HEK293 (cell line): ENCODE measurements around the gene RPS15.

ENCODE experiments used
- CTCF ChIA-PET: fragments of 350-600 bp; formaldehyde crosslinking; extraction: SDS; loops from one replicate; lab custom pipeline; 2021; ENCODE audit warnings: antibody characterized with exemption; lab: Yijun Ruan, JAX
- POLR2A ChIA-PET: fragments of 300-600 bp; formaldehyde crosslinking; extraction: SDS; loops from one replicate; lab custom pipeline; 2020; ENCODE audit warnings: antibody characterized with exemption, inconsistent platforms; lab: Yijun Ruan, JAX
- H3K27ac ChIP-seq: fragments of 200-500 bp; sonication (Bioruptor generic); 2 replicates; pipeline ENCODE4 v1.5.1; 2014; ENCODE audit warnings: low read depth, low read length, control low read depth, inconsistent platforms; ENCODE audit errors: extremely low read depth
- H3K36me3 ChIP-seq, 2 experiments: fragments of 200-500 bp in 1 of 2; sonication (Bioruptor generic) in 1 of 2; 1 replicate in 1 of 2; 2 replicates in 1 of 2; pipeline ENCODE4 v1.5.1; 2014 to 2017; ENCODE audit warnings: inconsistent platforms in 2 of 2, low read length in 2 of 2; ENCODE audit not compliant: control insufficient read depth in 2 of 2, insufficient read depth in 1 of 2
- H3K4me1 ChIP-seq: fragments of 200-500 bp; sonication (Bioruptor generic); 2 replicates; pipeline ENCODE4 v1.5.1; 2014; ENCODE audit warnings: mild to moderate bottlenecking, low read length, inconsistent platforms; ENCODE audit not compliant: control insufficient read depth, insufficient read depth
- H3K4me3 ChIP-seq: 2 replicates; pipeline ENCODE4 v1.5.1; 2011; ENCODE audit warnings: low read depth, mild to moderate bottlenecking, control low read depth, low read length, moderate library complexity
- H3K9me3 ChIP-seq: fragments of 200-500 bp; sonication (Bioruptor generic); 2 replicates; pipeline ENCODE4 v1.5.1; 2014; ENCODE audit warnings: low read depth, low read length, inconsistent platforms; ENCODE audit not compliant: control insufficient read depth, insufficient read depth
- GLI2 ChIP-seq: fragments of 450-650 bp; formaldehyde crosslinking; IDR thresholded peaks from 2 replicates; pipeline ENCODE4; 2017; ENCODE audit warnings: missing biosample characterization, missing genetic modification characterization, low read depth, borderline replicate concordance
- GLI4 ChIP-seq: fragments of 450-650 bp; formaldehyde crosslinking; IDR thresholded peaks from 2 replicates; pipeline ENCODE4 v1.5.1; 2016; ENCODE audit warnings: missing biosample characterization, missing genetic modification characterization
- HIC1 ChIP-seq: fragments of 450-650 bp; formaldehyde crosslinking; IDR thresholded peaks from 2 replicates; pipeline ENCODE4 v1.5.1; 2016; ENCODE audit warnings: missing biosample characterization, missing genetic modification characterization
- KLF8 ChIP-seq: fragments of 450-650 bp; formaldehyde crosslinking; IDR thresholded peaks from 2 replicates; pipeline ENCODE4 v1.5.1; 2016; ENCODE audit warnings: missing biosample characterization, missing genetic modification characterization
- SCRT1 ChIP-seq: fragments of 450-650 bp; formaldehyde crosslinking; IDR thresholded peaks from 2 replicates; pipeline ENCODE4 v1.5.1; 2016; ENCODE audit warnings: missing biosample characterization, missing genetic modification characterization, borderline replicate concordance
- SP2 ChIP-seq: fragments of 450-650 bp; formaldehyde crosslinking; IDR thresholded peaks from 2 replicates; pipeline ENCODE4 v1.5.1; 2016; ENCODE audit warnings: missing biosample characterization, missing genetic modification characterization
- TSHZ1 ChIP-seq: fragments of 450-650 bp; formaldehyde crosslinking; IDR thresholded peaks from 2 replicates; pipeline ENCODE4 v1.5.1; 2016; ENCODE audit warnings: missing biosample characterization, missing genetic modification characterization, borderline replicate concordance
- ZNF114 ChIP-seq: fragments of 450-650 bp; formaldehyde crosslinking; IDR thresholded peaks from 2 replicates; pipeline ENCODE4 v1.5.0; 2017; ENCODE audit warnings: missing biosample characterization, missing genetic modification characterization
- ZNF121 ChIP-seq: fragments of 450-650 bp; formaldehyde crosslinking; IDR thresholded peaks from 2 replicates; pipeline ENCODE4 v1.5.1; 2016; ENCODE audit warnings: missing biosample characterization, missing genetic modification characterization
- ZNF146 ChIP-seq: fragments of 450-650 bp; formaldehyde crosslinking; IDR thresholded peaks from 2 replicates; pipeline ENCODE4 v1.5.1; 2016; ENCODE audit warnings: missing biosample characterization, missing genetic modification characterization
- ZNF2 ChIP-seq: fragments of 450-650 bp; formaldehyde crosslinking; IDR thresholded peaks from 2 replicates; pipeline ENCODE4 v1.5.1; 2016; ENCODE audit warnings: missing biosample characterization, missing genetic modification characterization
- ZNF302 ChIP-seq: fragments of 450-650 bp; formaldehyde crosslinking; IDR thresholded peaks from 2 replicates; pipeline ENCODE4 v1.5.1; 2016; ENCODE audit warnings: missing biosample characterization, missing genetic modification characterization, low read depth
- ZNF366 ChIP-seq: fragments of 450-650 bp; formaldehyde crosslinking; conservative IDR thresholded peaks from 2 replicates; pipeline ENCODE4 v1.5.1; 2016; ENCODE audit warnings: missing biosample characterization, missing genetic modification characterization
- ZNF391 ChIP-seq: fragments of 450-650 bp; formaldehyde crosslinking; IDR thresholded peaks from 2 replicates; pipeline ENCODE4 v1.5.1; 2016; ENCODE audit warnings: low read depth, missing biosample characterization, missing genetic modification characterization, borderline replicate concordance
- ZNF404 ChIP-seq: fragments of 450-650 bp; formaldehyde crosslinking; IDR thresholded peaks from 2 replicates; pipeline ENCODE4 v1.5.1; 2017; ENCODE audit warnings: missing biosample characterization, missing genetic modification characterization
- ZNF510 ChIP-seq: fragments of 450-650 bp; formaldehyde crosslinking; IDR thresholded peaks from 2 replicates; pipeline ENCODE4 v1.5.1; 2018; ENCODE audit warnings: mild to moderate bottlenecking, missing genetic modification characterization, missing biosample characterization; ENCODE audit not compliant: insufficient replicate concordance
- ZNF513 ChIP-seq: fragments of 450-650 bp; IDR thresholded peaks from 2 replicates; pipeline ENCODE4 v1.5.1; 2018; ENCODE audit warnings: missing biosample characterization, missing genetic modification characterization
- ZNF555 ChIP-seq: fragments of 450-650 bp; formaldehyde crosslinking; conservative IDR thresholded peaks from 2 replicates; pipeline ENCODE4 v1.5.1; 2017; ENCODE audit warnings: missing biosample characterization, mild to moderate bottlenecking, missing genetic modification characterization, inconsistent platforms
- ZNF558 ChIP-seq: fragments of 450-650 bp; formaldehyde crosslinking; IDR thresholded peaks from 2 replicates; pipeline ENCODE4 v1.5.1; 2016; ENCODE audit warnings: missing biosample characterization, missing genetic modification characterization
- ZNF596 ChIP-seq: fragments of 450-650 bp; IDR thresholded peaks from 2 replicates; pipeline ENCODE4 v1.5.0; 2018; ENCODE audit warnings: missing biosample characterization, mild to moderate bottlenecking, missing genetic modification characterization, moderate library complexity
- ZNF600 ChIP-seq: fragments of 450-650 bp; formaldehyde crosslinking; IDR thresholded peaks from 2 replicates; pipeline ENCODE4 v1.5.1; 2016; ENCODE audit warnings: missing biosample characterization, missing genetic modification characterization
- ZNF623 ChIP-seq: fragments of 450-650 bp; formaldehyde crosslinking; IDR thresholded peaks from 2 replicates; pipeline ENCODE4 v1.5.1; 2016; ENCODE audit warnings: missing biosample characterization, missing genetic modification characterization
- ZNF670 ChIP-seq: fragments of 450-650 bp; formaldehyde crosslinking; IDR thresholded peaks from 2 replicates; pipeline ENCODE4 v1.5.1; 2016; ENCODE audit warnings: missing biosample characterization, missing genetic modification characterization, low read depth
- ZNF701 ChIP-seq: fragments of 450-650 bp; formaldehyde crosslinking; IDR thresholded peaks from 2 replicates; pipeline ENCODE4 v1.5.1; 2016; ENCODE audit warnings: missing biosample characterization, missing genetic modification characterization
- ZNF776 ChIP-seq: fragments of 450-650 bp; formaldehyde crosslinking; IDR thresholded peaks from 2 replicates; pipeline ENCODE4 v1.5.0; 2017; ENCODE audit warnings: missing biosample characterization, missing genetic modification characterization, borderline replicate concordance
- ZNF777 ChIP-seq: fragments of 450-650 bp; formaldehyde crosslinking; IDR thresholded peaks from 2 replicates; pipeline ENCODE4 v1.5.1; 2017; ENCODE audit warnings: missing biosample characterization, missing genetic modification characterization, borderline replicate concordance
- ZNF785 ChIP-seq: fragments of 450-650 bp; formaldehyde crosslinking; IDR thresholded peaks from 2 replicates; pipeline ENCODE4 v1.5.1; 2016; ENCODE audit warnings: missing biosample characterization, missing genetic modification characterization

The RPS15 gene

GRCh38 chr19:1399745-1400144, 38.5 kb upstream of the RPS15 start:
- Histone ChIP-seq H3K9me3 (no peaks in the 10 kb centered on the region), H3K4me3 (no peak overlapping the region), H3K36me3 (peaks cover 0 to 21% of the 10 kb centered on the region in 2 experiments; a peak in 1 of 3 replicates), H3K27ac (no peak overlapping the region), H3K4me1 (no peaks in the 10 kb centered on the region)
- TF ChIP-seq GLI2: no peak
- TF ChIP-seq SP2 (tag by site-specific recombination): peak; percentile 35; the same call in 1 of the 2 replicates
- ChIA-PET CTCF (no interaction called here), POLR2A (no interaction called here)

GRCh38 chr19:1400281-1401137, 37.7 kb upstream of the RPS15 start:
- POLR2A ChIA-PET: interaction anchor here (0.6 kb wide), 1 partner anchor 79 kb away, joined by 3 read pairs; no protein-coding TSS in a partner anchor
- Histone ChIP-seq H3K4me1 (no peaks in the 10 kb centered on the region), H3K27ac (peak overlapping the region; percentile 42; the same call in 1 of the 2 replicates), H3K4me3 (peak overlapping the region; percentile 61), H3K9me3 (no peaks in the 10 kb centered on the region), H3K36me3 (peaks cover 0 to 21% of the 10 kb centered on the region in 2 experiments; a peak in 1 of 3 replicates)
- CTCF ChIA-PET: no interaction called here
- TF ChIP-seq ZNF777 (tag by site-specific recombination) (no peak), ZNF510 (tag by site-specific recombination) (no peak), TSHZ1 (tag by site-specific recombination) (no peak), ZNF302 (tag by site-specific recombination) (no peak), ZNF596 (tag by site-specific recombination) (no peak), ZNF121 (tag by site-specific recombination) (peak; percentile 74), SCRT1 (tag by site-specific recombination) (no peak), ZNF776 (no peak), SP2 (tag by site-specific recombination) (peak; percentile 31; the same call in 1 of the 2 replicates), ZNF513 (tag by site-specific recombination) (no peak), ZNF366 (tag by site-specific recombination) (peak; percentile 63), ZNF670 (tag by site-specific recombination) (no peak), ZNF785 (tag by site-specific recombination) (no peak), ZNF146 (tag by site-specific recombination) (no peak), ZNF555 (no peak), ZNF558 (tag by site-specific recombination) (no peak), GLI4 (tag by site-specific recombination) (no peak), ZNF701 (no peak), KLF8 (tag by site-specific recombination) (peak; percentile 67; the same call in 1 of the 2 replicates), HIC1 (peak; percentile 73), ZNF114 (tag by site-specific recombination) (no peak), ZNF2 (peak; percentile 29; the same call in 1 of the 2 replicates), ZNF623 (tag by site-specific recombination) (no peak), ZNF391 (tag by site-specific recombination) (no peak; the same call in 1 of the 2 replicates), ZNF404 (tag by site-specific recombination) (no peak), ZNF600 (tag by site-specific recombination) (peak; percentile 68)
